ENCODE results near the gene OPN1MW2. TPM values are rescaled to one million over a fixed set of nuclear protein-coding genes. Genes with fewer than 3 reads are reported as not detected.
"Not testable (repeated sequence)": the region's sequence is repeated elsewhere in the genome, so short reads cannot be mapped to it uniquely, and the experiment has no call there.

The OPN1MW2 gene
- polyA plus RNA-seq, 4 donors = not detected

GRCh38 chrX:154209670-154210418 is 9.7 kb upstream of the OPN1MW2 start:
- H3K27me3 ChIP-seq (ENCODE audit: control insufficient read depth in 3 of 3, insufficient read depth in 3 of 3, low read length in 3 of 3); FAIRE-seq; H3K9me3 ChIP-seq (ENCODE audit: control insufficient read depth in 2 of 2, insufficient read depth in 1 of 2, low read depth in 1 of 2, low read length in 1 of 2); H3K36me3 ChIP-seq (ENCODE audit: control insufficient read depth in 3 of 3, insufficient read depth in 2 of 3, low read depth in 1 of 3, low read length in 3 of 3); H3K4me3 ChIP-seq (ENCODE audit: low read depth in 1 of 3, low read length in 3 of 3); H3K4me1 ChIP-seq (ENCODE audit: control insufficient read depth in 3 of 3, insufficient read depth in 2 of 3, low read depth in 1 of 3, low read length in 2 of 3); H3K27ac ChIP-seq (ENCODE audit: low read depth in 1 of 3, low read length in 2 of 3); DNase-seq: not testable (repeated sequence)
- WGBS, 3 donors = no CpG with 5 or more reads among the region's 21 CpGs

GRCh38 chrX:154211057-154211456 is 8.5 kb upstream of the OPN1MW2 start:
- H3K27me3 ChIP-seq (ENCODE audit: control insufficient read depth in 3 of 3, insufficient read depth in 3 of 3, low read length in 3 of 3); DNase-seq; FAIRE-seq; H3K27ac ChIP-seq (ENCODE audit: low read depth in 1 of 3, low read length in 2 of 3); H3K9me3 ChIP-seq (ENCODE audit: control insufficient read depth in 2 of 2, insufficient read depth in 1 of 2, low read depth in 1 of 2, low read length in 1 of 2); H3K4me3 ChIP-seq (ENCODE audit: low read depth in 1 of 3, low read length in 3 of 3); H3K36me3 ChIP-seq (ENCODE audit: control insufficient read depth in 3 of 3, insufficient read depth in 2 of 3, low read depth in 1 of 3, low read length in 3 of 3); H3K4me1 ChIP-seq (ENCODE audit: control insufficient read depth in 3 of 3, insufficient read depth in 2 of 3, low read depth in 1 of 3, low read length in 2 of 3): not testable (repeated sequence)
- WGBS, 3 donors = 78 to 84% (median 83%) methylated on average over 4 to 5 of the region's 9 CpGs

- not testable (repeated sequence) for FAIRE-seq; DNase-seq; H3K4me3 ChIP-seq (ENCODE audit: low read depth in 1 of 3, low read length in 3 of 3); H3K36me3 ChIP-seq (ENCODE audit: control insufficient read depth in 3 of 3, insufficient read depth in 2 of 3, low read depth in 1 of 3, low read length in 3 of 3); H3K9me3 ChIP-seq (ENCODE audit: control insufficient read depth in 2 of 2, insufficient read depth in 1 of 2, low read depth in 1 of 2, low read length in 1 of 2); H3K27me3 ChIP-seq (ENCODE audit: control insufficient read depth in 3 of 3, insufficient read depth in 3 of 3, low read length in 3 of 3); H3K27ac ChIP-seq (ENCODE audit: low read depth in 1 of 3, low read length in 2 of 3); H3K4me1 ChIP-seq (ENCODE audit: control insufficient read depth in 3 of 3, insufficient read depth in 2 of 3, low read depth in 1 of 3, low read length in 2 of 3)
- WGBS, 3 donors = no CpG with 5 or more reads among the region's 10 CpGs
Observed at GRCh38 chrX:154211499-154211898, 8.1 kb upstream of the OPN1MW2 start.

GRCh38 chrX:154225292-154225691 is 5.7 kb downstream of the OPN1MW2 start:
- no CpG with 5 or more reads among the region's 6 CpGs for WGBS, 3 donors
- not testable (repeated sequence) for H3K27ac ChIP-seq (ENCODE audit: low read depth in 1 of 3, low read length in 2 of 3); H3K27me3 ChIP-seq (ENCODE audit: control insufficient read depth in 3 of 3, insufficient read depth in 3 of 3, low read length in 3 of 3); H3K36me3 ChIP-seq (ENCODE audit: control insufficient read depth in 3 of 3, insufficient read depth in 2 of 3, low read depth in 1 of 3, low read length in 3 of 3); FAIRE-seq; H3K4me1 ChIP-seq (ENCODE audit: control insufficient read depth in 3 of 3, insufficient read depth in 2 of 3, low read depth in 1 of 3, low read length in 2 of 3); H3K9me3 ChIP-seq (ENCODE audit: control insufficient read depth in 2 of 2, insufficient read depth in 1 of 2, low read depth in 1 of 2, low read length in 1 of 2); H3K4me3 ChIP-seq (ENCODE audit: low read depth in 1 of 3, low read length in 3 of 3); DNase-seq

GRCh38 chrX:154226706-154227105 is 7.2 kb downstream of the OPN1MW2 start:
- H3K4me3 ChIP-seq (ENCODE audit: low read depth in 1 of 3, low read length in 3 of 3); H3K27me3 ChIP-seq (ENCODE audit: control insufficient read depth in 3 of 3, insufficient read depth in 3 of 3, low read length in 3 of 3); FAIRE-seq; H3K36me3 ChIP-seq (ENCODE audit: control insufficient read depth in 3 of 3, insufficient read depth in 2 of 3, low read depth in 1 of 3, low read length in 3 of 3); H3K4me1 ChIP-seq (ENCODE audit: control insufficient read depth in 3 of 3, insufficient read depth in 2 of 3, low read depth in 1 of 3, low read length in 2 of 3); H3K9me3 ChIP-seq (ENCODE audit: control insufficient read depth in 2 of 2, insufficient read depth in 1 of 2, low read depth in 1 of 2, low read length in 1 of 2); H3K27ac ChIP-seq (ENCODE audit: low read depth in 1 of 3, low read length in 2 of 3); DNase-seq: not testable (repeated sequence)
- WGBS, 3 donors = no CpG with 5 or more reads among the region's 9 CpGs

GRCh38 chrX:154231443-154231842 is 11.9 kb downstream of the OPN1MW2 start:
- not testable (repeated sequence) for H3K36me3 ChIP-seq (ENCODE audit: control insufficient read depth in 3 of 3, insufficient read depth in 2 of 3, low read depth in 1 of 3, low read length in 3 of 3); DNase-seq; H3K27me3 ChIP-seq (ENCODE audit: control insufficient read depth in 3 of 3, insufficient read depth in 3 of 3, low read length in 3 of 3); H3K27ac ChIP-seq (ENCODE audit: low read depth in 1 of 3, low read length in 2 of 3); H3K4me3 ChIP-seq (ENCODE audit: low read depth in 1 of 3, low read length in 3 of 3); H3K4me1 ChIP-seq (ENCODE audit: control insufficient read depth in 3 of 3, insufficient read depth in 2 of 3, low read depth in 1 of 3, low read length in 2 of 3); H3K9me3 ChIP-seq (ENCODE audit: control insufficient read depth in 2 of 2, insufficient read depth in 1 of 2, low read depth in 1 of 2, low read length in 1 of 2); FAIRE-seq
- WGBS, 3 donors = no CpG with 5 or more reads among the region's 3 CpGs

GRCh38 chrX:154233620-154234019 is 14.1 kb downstream of the OPN1MW2 start:
- H3K4me3 ChIP-seq (ENCODE audit: low read depth in 1 of 3, low read length in 3 of 3); H3K27me3 ChIP-seq (ENCODE audit: control insufficient read depth in 3 of 3, insufficient read depth in 3 of 3, low read length in 3 of 3); H3K9me3 ChIP-seq (ENCODE audit: control insufficient read depth in 2 of 2, insufficient read depth in 1 of 2, low read depth in 1 of 2, low read length in 1 of 2); DNase-seq; FAIRE-seq; H3K4me1 ChIP-seq (ENCODE audit: control insufficient read depth in 3 of 3, insufficient read depth in 2 of 3, low read depth in 1 of 3, low read length in 2 of 3); H3K36me3 ChIP-seq (ENCODE audit: control insufficient read depth in 3 of 3, insufficient read depth in 2 of 3, low read depth in 1 of 3, low read length in 3 of 3); H3K27ac ChIP-seq (ENCODE audit: low read depth in 1 of 3, low read length in 2 of 3): not testable (repeated sequence)
- no CpG with 5 or more reads among the region's 16 CpGs for WGBS, 3 donors

GRCh38 chrX:154238939-154239559 is 19.5 kb downstream of the OPN1MW2 start:
- not testable (repeated sequence) for H3K4me1 ChIP-seq (ENCODE audit: control insufficient read depth in 3 of 3, insufficient read depth in 2 of 3, low read depth in 1 of 3, low read length in 2 of 3); H3K27ac ChIP-seq (ENCODE audit: low read depth in 1 of 3, low read length in 2 of 3); FAIRE-seq; H3K36me3 ChIP-seq (ENCODE audit: control insufficient read depth in 3 of 3, insufficient read depth in 2 of 3, low read depth in 1 of 3, low read length in 3 of 3); H3K9me3 ChIP-seq (ENCODE audit: control insufficient read depth in 2 of 2, insufficient read depth in 1 of 2, low read depth in 1 of 2, low read length in 1 of 2); H3K27me3 ChIP-seq (ENCODE audit: control insufficient read depth in 3 of 3, insufficient read depth in 3 of 3, low read length in 3 of 3); H3K4me3 ChIP-seq (ENCODE audit: low read depth in 1 of 3, low read length in 3 of 3); DNase-seq
- 66 to 100% (median 80%) methylated on average over 1 to 9 of the region's 11 CpGs for WGBS, 3 donors

Measured in small intestine (tissue), 7 donors.